ENCODE results near the gene MYBBP1A.

DNA sequence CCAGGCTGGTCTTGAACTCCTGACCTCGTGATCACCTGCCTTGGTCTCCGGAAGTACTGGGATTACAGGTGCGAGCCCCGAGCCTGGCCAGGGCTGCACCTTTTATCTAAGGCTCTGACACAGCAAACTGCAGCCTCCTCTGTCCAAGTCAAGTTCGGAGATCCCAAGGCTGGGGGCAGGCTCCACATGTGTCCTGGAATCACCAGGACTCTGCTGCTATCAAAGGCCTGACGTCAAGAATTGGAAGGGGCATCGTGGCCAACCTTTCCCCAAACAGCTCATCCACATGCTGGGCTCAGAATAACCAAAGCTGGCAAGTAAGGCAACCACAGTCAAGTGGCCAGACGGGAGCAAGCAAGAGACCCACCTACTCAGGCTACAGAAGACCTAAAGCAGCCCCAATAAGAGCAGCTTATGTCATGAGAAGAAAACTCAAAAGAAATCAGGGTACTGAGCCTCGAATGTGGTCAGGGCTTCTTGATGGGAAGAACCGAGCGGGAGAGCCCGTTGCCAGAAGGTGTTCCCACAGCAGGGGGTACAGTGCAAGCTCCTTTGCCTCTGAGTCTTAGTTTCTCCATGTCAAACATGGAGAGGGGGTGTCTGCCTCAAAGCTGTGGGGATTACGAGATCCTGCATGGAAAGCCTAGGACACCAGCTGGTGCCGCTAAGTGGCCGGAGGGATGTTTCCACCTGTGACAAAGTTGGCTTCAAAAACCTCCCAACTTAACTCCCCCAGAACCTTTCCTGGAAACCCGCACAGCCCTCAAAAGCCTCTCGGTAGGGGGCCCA, 7.9 kb downstream of the MYBBP1A start:
- TF ChIP-seq, protein P1, sequence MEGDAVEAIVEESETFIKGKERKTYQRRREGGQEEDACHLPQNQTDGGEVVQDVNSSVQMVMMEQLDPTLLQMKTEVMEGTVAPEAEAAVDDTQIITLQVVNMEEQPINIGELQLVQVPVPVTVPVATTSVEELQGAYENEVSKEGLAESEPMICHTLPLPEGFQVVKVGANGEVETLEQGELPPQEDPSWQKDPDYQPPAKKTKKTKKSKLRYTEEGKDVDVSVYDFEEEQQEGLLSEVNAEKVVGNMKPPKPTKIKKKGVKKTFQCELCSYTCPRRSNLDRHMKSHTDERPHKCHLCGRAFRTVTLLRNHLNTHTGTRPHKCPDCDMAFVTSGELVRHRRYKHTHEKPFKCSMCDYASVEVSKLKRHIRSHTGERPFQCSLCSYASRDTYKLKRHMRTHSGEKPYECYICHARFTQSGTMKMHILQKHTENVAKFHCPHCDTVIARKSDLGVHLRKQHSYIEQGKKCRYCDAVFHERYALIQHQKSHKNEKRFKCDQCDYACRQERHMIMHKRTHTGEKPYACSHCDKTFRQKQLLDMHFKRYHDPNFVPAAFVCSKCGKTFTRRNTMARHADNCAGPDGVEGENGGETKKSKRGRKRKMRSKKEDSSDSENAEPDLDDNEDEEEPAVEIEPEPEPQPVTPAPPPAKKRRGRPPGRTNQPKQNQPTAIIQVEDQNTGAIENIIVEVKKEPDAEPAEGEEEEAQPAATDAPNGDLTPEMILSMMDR (IDR thresholded peaks at IDR 0.05) = no peak
- no peak for TF ChIP-seq POLR2AphosphoS5 (IDR thresholded peaks at IDR 0.05)
